Muscle layer of duodenum (tissue), 2 donors: ENCODE data around the gene SLC28A2.

Experiments
- H3K27ac ChIP-seq: one replicate; pipeline ENCODE4 v1.7.0; 2013; ENCODE audit warnings: mild to moderate bottlenecking, low read length
- H3K27me3 ChIP-seq: one replicate; pipeline ENCODE4 v1.7.0; 2013; ENCODE audit warnings: low read depth, mild to moderate bottlenecking, control low read depth, low read length
- H3K36me3 ChIP-seq, 2 donors: one replicate each; pipeline ENCODE4 v1.7.0; 2013; ENCODE audit warnings: low read length in 2 of 2, control low read depth in 1 of 2, mild to moderate bottlenecking in 1 of 2; ENCODE audit not compliant: insufficient read depth in 2 of 2, control insufficient read depth in 1 of 2
- H3K4me1 ChIP-seq, 2 donors: one replicate each; pipeline ENCODE4 v1.7.0; 2013; ENCODE audit warnings: low read length in 2 of 2, mild to moderate bottlenecking in 2 of 2, control low read depth in 1 of 2, moderate library complexity in 1 of 2; ENCODE audit not compliant: insufficient read depth in 2 of 2, control insufficient read depth in 1 of 2
- H3K4me3 ChIP-seq, 2 donors: one replicate each; pipeline ENCODE4 v1.7.0; 2013; ENCODE audit warnings: low read length in 2 of 2, low read depth in 1 of 2, mild to moderate bottlenecking in 1 of 2
- H3K9me3 ChIP-seq, 2 donors: one replicate each; pipeline ENCODE4 v1.7.0; 2013; ENCODE audit warnings: low read length in 2 of 2, control low read depth in 1 of 2, mild to moderate bottlenecking in 1 of 2; ENCODE audit not compliant: control insufficient read depth in 1 of 2
- donor health status: healthy.

Gene SLC28A2

GRCh38 chr15:45251888-45252287 is at the start of gene SLC28A2:
Gene SLC28A2, plus strand, starts transcription at chr15:45252234. Its CDS starts 982 bp downstream, at chr15:45253216.
- H3K36me3 ChIP-seq: no peaks in the 10 kb centered on the region
- H3K27ac ChIP-seq: no peak within 1 kb of the TSS
- no peaks in the 10 kb centered on the region for H3K9me3 ChIP-seq
- no peaks in the 10 kb centered on the region for H3K4me1 ChIP-seq
- no peak within 1 kb of the TSS for H3K4me3 ChIP-seq
- H3K27me3 ChIP-seq: no peaks in the 10 kb centered on the region

GRCh38 chr15:45203182-45203581 is 48.9 kb upstream of the SLC28A2 start:
- no peaks in the 10 kb centered on the region for H3K36me3 ChIP-seq
- H3K9me3 ChIP-seq: no peaks in the 10 kb centered on the region
- no peak overlapping the region for H3K27ac ChIP-seq
- peaks cover 0 to 6% of the 10 kb centered on the region in 2 donors for H3K4me1 ChIP-seq
- no peak overlapping the region for H3K4me3 ChIP-seq
- H3K27me3 ChIP-seq: no peaks in the 10 kb centered on the region

- Histone ChIP-seq H3K27ac (no peak overlapping the region), H3K4me3 (no peak overlapping the region), H3K9me3 (no peaks in the 10 kb centered on the region), H3K27me3 (no peaks in the 10 kb centered on the region), H3K4me1 (no peaks in the 10 kb centered on the region), H3K36me3 (no peaks in the 10 kb centered on the region)
Observed at GRCh38 chr15:45205192-45205591, 46.8 kb upstream of the SLC28A2 start.

GRCh38 chr15:45212493-45212892 is 39.5 kb upstream of the SLC28A2 start:
- Histone ChIP-seq H3K4me1 (no peaks in the 10 kb centered on the region), H3K36me3 (no peaks in the 10 kb centered on the region), H3K27ac (no peak overlapping the region), H3K9me3 (no peaks in the 10 kb centered on the region), H3K27me3 (no peaks in the 10 kb centered on the region), H3K4me3 (no peak overlapping the region)

DNA sequence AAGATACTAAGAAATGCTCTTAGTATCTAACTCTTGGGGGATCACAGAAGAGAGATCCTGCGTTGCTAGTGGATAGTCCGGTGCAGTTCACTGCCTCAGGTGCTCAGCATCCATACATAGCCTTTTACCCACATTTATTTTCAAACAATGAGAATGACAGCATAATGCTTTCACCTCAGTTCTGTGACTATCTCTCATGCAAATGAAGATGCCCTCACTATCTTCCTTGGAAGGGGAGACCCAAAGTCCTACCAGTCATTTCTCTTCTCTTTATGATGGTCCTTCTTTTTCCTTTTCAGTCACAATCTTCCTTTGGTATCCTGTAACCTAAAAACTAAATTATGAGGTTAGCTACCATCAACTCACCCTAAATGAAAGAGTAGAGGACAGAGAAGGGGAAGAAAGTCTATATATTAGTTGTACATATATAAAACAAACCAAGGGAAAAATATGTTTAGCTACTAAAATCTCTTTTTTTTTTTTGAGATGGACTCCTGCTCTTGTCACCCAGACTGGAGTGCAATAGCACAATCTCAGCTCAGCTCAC is 30.9 kb upstream of the SLC28A2 start:
- Histone ChIP-seq H3K27ac (no peak overlapping the region), H3K27me3 (no peaks in the 10 kb centered on the region), H3K36me3 (no peaks in the 10 kb centered on the region), H3K9me3 (no peaks in the 10 kb centered on the region), H3K4me3 (no peak overlapping the region), H3K4me1 (no peaks in the 10 kb centered on the region)

GRCh38 chr15:45221967-45222366 is 30.1 kb upstream of the SLC28A2 start:
- H3K9me3 ChIP-seq: no peaks in the 10 kb centered on the region
- H3K27ac ChIP-seq: no peak overlapping the region
- no peaks in the 10 kb centered on the region for H3K27me3 ChIP-seq
- H3K4me1 ChIP-seq: no peaks in the 10 kb centered on the region
- no peak overlapping the region for H3K4me3 ChIP-seq
- H3K36me3 ChIP-seq: no peaks in the 10 kb centered on the region

- no peak overlapping the region for H3K27ac ChIP-seq
- no peaks in the 10 kb centered on the region for H3K27me3 ChIP-seq
- H3K36me3 ChIP-seq: no peaks in the 10 kb centered on the region
- H3K4me3 ChIP-seq: no peak overlapping the region
- H3K9me3 ChIP-seq: no peaks in the 10 kb centered on the region
- no peaks in the 10 kb centered on the region for H3K4me1 ChIP-seq
Observed at GRCh38 chr15:45224621-45225217, 27.3 kb upstream of the SLC28A2 start.

DNA sequence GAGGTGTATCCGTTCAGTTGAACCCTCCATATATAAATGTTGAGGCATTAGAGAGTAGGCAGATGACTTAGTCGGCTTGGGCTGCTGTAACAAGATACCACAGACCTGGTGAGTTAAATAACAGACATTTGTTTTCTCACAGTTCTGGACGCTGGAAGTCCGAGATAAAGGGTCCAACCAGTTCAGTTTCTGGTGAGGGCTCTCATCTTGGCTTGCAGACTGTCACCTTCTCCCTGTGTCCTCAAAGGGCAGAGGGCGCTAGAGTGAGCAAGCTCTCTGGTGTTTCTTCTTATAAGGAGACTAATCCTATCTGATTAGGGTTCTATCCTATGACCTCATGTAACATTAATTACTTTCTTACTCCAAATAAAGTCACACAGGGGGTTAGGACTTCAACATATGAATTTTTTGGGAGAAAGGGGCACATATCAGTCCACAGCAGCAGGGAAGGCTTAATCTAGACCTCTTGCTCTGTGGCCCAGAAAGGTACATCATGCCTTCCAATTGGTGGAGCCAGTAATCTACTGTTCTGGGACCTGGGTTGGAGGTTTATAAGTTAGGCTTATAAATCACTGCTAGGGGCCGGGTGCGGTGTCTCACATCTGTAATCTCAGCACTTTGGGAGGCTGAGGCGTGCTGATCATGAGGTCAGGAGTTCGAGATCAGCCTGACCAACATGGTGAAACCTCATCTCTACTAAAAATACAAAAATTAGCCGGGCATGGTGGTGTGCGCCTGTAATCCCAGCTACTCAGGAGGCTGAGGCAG is 26.3 kb upstream of the SLC28A2 start:
- H3K4me3 ChIP-seq: no peak overlapping the region
- H3K27ac ChIP-seq: no peak overlapping the region
- H3K36me3 ChIP-seq: no peaks in the 10 kb centered on the region
- no peaks in the 10 kb centered on the region for H3K4me1 ChIP-seq
- H3K27me3 ChIP-seq: no peaks in the 10 kb centered on the region
- no peaks in the 10 kb centered on the region for H3K9me3 ChIP-seq

DNA sequence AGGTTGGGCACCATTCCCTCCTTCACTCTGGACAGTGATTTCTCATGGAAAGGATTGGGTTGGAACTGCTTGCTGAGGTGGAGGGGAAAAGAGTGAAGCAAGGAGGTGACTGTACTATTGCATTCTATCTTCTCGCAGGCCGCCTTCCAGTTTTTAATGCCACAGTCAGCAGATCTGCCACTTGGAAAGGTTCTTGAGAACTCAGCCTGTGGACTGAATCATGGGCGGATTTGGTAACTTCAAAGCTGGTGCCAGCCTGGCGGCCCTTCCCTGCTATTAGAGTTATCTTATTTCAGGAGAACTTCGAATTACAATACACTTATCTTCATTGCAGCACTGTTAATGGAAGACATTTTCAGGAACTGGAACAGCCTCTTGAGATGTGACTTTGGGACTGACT is 23.1 kb upstream of the SLC28A2 start:
- H3K36me3 ChIP-seq: no peaks in the 10 kb centered on the region
- H3K4me1 ChIP-seq: no peaks in the 10 kb centered on the region

DNA sequence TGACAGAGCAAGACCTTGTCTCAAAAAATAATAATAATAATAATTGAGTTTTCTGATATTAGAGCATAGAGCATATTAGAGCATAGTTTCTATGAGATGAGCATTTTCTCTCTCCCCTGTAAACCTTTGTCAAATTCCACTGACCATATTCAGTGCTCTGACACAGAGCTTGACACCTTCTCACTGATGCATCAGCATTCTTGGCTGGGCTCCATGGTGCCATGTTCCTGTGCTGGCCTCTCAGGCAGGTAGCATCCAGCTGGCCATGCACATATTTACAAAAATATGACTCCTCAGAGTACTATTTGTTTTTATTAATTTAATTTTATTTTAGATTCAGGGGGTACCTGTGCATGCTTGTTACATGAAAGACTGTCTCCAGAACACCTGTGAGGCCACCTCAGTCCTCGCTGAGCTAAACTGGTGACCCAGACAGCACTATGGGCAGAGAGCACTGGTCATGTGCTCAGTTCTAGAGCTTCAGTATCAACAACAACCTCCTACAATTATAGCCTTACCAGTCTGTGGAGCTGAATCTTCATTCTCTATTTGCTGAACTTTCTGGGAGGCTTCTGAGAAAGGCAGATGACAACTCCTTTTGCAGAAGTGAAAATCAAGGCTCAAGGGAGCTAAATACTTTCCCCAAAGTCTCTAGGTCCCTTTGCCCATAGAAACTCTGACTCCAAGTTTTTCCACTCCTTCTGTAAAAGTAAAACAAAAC is 21.6 kb upstream of the SLC28A2 start:
- H3K27ac ChIP-seq: peak overlapping the region; percentile 53
- no peaks in the 10 kb centered on the region for H3K27me3 ChIP-seq
- no peak overlapping the region for H3K4me3 ChIP-seq
- H3K36me3 ChIP-seq: no peaks in the 10 kb centered on the region
- H3K4me1 ChIP-seq: no peaks in the 10 kb centered on the region
- H3K9me3 ChIP-seq: peaks cover 0 to 4% of the 10 kb centered on the region in 2 donors

More for the DNA sequence above, 23.1 kb upstream of the SLC28A2 start:
- Histone ChIP-seq H3K9me3 (no peaks in the 10 kb centered on the region), H3K4me3 (no peak overlapping the region), H3K27ac (no peak overlapping the region), H3K27me3 (no peaks in the 10 kb centered on the region)

DNA sequence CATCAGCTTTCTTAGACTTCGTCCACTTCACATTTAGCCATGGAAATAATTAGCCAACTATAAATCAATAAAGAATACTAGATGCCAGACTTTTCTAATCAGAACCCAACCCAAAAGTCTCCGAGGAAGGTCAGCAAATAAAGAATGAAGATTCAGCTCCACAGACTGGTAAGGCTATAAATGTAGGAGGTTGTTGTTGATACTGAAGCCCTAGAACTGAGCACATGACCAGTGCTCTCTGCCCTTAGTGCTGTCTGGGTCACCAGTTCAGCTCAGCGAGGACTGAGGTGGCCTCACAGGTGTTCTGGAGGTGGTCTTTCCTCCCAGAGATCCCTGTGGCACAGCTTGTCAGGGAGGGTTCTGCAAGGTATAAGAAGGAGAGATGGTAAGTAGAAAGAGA is 20.9 kb upstream of the SLC28A2 start:
- H3K27me3 ChIP-seq: no peaks in the 10 kb centered on the region
- peak overlapping the region; percentile 53 for H3K27ac ChIP-seq
- H3K36me3 ChIP-seq: no peaks in the 10 kb centered on the region
- H3K9me3 ChIP-seq: peaks cover 0 to 7% of the 10 kb centered on the region in 2 donors
- H3K4me1 ChIP-seq: no peaks in the 10 kb centered on the region
- no peak overlapping the region for H3K4me3 ChIP-seq
